ENCODE results near the gene MYO18A.

The MYO18A gene

GRCh38 chr17:29043539-29044145, 136.6 kb downstream of the MYO18A start:
- DNase-seq, result no peak

GRCh38 chr17:29042679-29043538, 137.3 kb downstream of the MYO18A start, which contains the start of gene PIPOX:
Gene PIPOX, plus strand, starts transcription at chr17:29043141. Its CDS starts 85 bp downstream, at chr17:29043226.
- DNase-seq, result no peak

DNA sequence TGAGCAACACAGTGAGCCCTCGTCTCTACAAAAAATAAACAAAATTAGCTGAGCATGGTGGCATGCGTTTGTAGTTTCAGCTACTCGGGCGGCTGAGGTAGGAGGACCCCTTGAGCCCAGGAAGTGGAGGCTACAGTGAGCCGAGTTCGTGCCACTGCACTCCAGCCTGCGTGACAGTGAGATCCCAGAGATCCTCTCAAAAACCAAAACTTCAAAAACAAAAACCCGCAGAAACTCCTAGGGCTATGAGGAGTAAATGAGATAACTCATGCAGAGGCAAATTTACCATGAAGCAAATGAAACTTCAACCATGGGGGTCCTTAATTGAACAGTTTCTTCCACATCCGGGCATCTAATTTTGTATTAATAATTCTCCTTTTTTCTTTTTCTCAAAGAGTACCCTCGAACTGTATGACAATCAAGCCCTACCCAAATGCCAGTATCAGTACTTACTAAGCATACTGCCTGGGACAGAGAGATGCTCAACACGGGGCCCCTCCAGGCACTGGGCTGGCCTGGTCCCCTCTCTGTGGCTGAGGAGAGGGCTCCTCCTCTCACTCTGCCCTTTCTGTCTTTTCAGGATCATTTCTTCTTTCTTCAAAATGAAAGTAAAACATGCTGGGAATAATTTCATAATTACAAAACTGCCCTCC, 138.0 kb downstream of the MYO18A start:
- DNase-seq, result no peak

DNA sequence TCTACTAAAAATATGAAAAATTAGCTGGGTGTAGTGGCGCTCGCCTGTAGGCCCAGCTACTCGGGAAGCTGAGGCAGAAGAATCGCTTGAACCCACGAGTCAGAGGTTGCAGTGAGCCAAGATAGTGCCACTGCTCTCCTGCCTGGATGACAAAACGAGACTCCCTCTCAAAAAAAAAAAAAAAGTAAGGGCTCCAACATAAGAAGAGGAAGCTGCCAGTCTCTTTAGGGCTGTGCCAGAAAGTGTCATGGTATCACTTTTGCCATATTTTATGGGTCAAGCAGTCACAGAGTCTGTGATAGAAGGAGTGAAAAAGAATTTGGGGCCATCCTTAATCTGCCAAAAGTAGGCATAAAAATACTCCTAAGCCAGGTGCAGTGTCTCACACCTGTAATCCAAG, 138.6 kb downstream of the MYO18A start:
- no peak for DNase-seq

- DNase-seq, result no peak
These were observed 139.1 kb downstream of the MYO18A start for GRCh38 chr17:29041091-29041490.

DNA sequence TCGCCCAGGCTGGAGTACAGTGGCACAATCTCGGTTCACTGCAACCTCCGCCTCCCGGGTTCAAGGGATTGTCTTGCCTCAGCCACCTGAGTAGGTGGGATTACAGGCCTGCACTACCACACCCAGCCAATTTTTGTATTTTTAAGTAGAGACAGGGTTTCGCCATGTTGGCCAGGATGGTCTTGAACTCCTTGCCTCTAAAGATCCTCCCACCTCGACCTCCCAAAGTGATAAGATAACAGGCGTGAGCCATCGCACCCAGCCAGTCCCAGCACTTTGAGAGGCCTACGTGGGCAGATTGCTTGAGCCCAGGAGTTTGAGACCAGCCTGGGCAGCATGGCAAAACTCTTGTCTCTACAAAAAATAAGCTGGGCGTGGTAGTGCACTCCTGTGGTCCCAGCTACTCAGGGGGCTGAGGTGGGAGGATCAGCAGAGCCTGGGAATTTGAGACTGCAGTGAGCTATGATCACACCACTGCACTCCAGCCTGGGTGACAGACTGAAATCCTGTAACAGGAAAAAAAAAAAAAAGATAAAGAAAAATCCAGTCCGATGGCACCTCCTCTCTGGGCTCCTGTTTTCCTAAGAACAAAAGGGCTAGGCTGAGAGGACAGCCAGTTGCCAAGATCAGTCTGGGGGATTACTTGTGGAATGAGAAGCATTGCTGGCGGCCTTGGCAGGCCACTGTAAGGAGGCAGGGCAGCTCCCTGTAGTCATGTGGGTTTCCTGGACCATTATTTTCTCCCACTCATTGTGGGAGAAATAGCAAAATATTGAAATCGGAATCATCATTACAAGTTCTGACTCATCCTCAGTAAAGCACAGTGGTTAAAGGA, 140.2 kb downstream of the MYO18A start:
- no peak for DNase-seq

- no peak for DNase-seq
These were observed 142.0 kb downstream of the MYO18A start for GRCh38 chr17:29038085-29038795.

GRCh38 chr17:29037739-29038084, 142.5 kb downstream of the MYO18A start:
- no peak for DNase-seq

DNA sequence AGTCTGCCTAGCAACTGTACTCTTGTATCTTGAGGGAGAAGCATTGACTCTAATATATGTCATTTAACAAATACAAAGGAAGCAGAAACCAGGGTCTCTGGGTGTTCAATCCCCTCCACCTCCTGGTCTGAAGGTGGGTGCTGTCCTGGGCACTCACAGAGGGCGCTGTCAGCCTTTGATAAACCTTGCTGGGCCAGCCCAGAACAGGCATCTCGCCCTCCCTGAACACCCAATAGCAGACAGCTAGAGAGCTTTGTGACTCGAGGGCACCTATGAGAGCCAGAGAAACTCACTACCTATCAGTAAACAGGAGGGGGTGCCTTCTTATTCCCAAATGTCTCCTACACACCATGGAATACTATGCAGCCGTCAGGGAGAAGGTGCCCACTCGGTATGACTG, 143.6 kb downstream of the MYO18A start:
- no peak for DNase-seq

DNA sequence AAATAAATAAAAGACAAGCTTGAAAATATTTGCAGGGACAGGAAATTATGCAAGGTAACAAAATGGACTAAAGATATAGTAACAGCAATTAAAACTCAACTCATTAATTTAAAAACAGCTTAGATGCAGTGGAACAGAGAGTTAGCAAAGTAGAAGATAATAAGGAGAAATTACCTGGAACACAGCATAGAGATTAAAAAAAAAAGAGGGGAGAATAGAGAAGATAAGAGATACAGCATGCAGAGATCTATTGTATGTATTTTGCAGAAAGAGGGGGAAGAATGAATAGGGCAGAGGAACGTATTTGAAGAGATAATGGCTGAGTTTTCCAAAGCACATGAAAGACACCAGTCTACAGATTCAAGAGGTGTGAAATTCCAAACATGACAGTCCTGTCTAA, 145.7 kb downstream of the MYO18A start:
- DNase-seq, result no peak

GRCh38 chr17:29032857-29033197, 147.4 kb downstream of the MYO18A start:
- DNase-seq, result no peak

GRCh38 chr17:29032013-29032856, 148.0 kb downstream of the MYO18A start:
- no peak for DNase-seq

- no peak for DNase-seq
These were observed 148.7 kb downstream of the MYO18A start for GRCh38 chr17:29031488-29031887.

DNA sequence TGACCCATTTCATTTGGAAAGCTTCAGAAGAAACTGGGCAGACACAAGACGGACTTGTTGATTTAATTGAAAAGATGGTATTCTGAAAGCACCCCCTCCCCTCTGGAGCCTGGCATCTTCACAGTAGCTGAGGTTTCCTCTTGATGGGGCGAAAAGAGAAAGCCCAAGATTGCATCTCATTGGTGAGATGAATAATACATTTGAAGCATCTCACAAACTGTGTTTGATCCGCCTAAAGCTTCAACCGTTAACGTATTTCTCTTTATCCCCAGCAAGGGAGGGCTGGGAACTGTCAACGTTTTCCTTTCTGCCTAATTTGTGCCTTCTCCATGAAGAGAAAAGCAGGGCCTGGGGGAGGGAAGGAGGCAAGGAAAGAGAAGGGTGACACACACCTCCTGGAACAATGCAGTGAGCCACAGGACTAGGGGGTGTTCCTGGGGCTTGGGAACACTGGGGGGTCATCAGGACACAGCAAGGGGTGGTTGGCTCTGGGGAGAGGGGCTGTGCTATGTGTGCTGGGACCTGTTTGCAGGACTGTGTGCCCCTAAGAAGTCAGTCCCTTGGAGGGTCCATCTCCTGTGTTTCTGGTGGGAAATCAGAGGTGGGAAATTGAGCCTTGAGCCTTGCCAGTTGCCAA, 155.8 kb downstream of the MYO18A start:
- no peak for DNase-seq

GRCh38 chr17:29022074-29022473, 158.1 kb downstream of the MYO18A start:
- DNase-seq, result no peak

DNA sequence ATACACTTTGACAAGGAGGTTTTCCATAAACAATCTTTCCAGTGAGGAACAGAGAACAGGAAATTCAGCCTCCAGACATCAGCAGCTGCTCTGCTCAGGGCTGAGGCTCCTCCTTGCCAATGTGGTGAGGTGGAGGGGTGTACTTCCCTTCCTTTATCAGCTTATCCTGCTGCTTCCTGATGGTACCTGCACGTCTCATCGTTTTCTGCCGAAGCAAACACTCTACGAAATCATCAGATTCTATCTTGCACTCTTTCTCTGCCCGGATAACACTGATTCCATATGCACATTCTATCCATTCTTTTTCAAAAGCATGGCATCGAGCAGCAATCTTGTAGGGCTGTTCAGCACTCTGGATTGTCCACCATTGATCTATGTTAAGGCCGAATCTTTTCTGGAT, 159.0 kb downstream of the MYO18A start:
- DNase-seq, result no peak
